Omental fat pad (tissue), 4 donors: ENCODE data around the gene RAC3. TPM values are rescaled to one million over a fixed set of nuclear protein-coding genes. Genes with fewer than 3 reads are reported as not detected.

Experiments
- ATAC-seq: fragments of 150-250 bp; one replicate; pipeline ENCODE4 v1.9.1; 2016; ENCODE audit warnings: mild to moderate bottlenecking, moderate library complexity; ENCODE audit not compliant: low FRiP score
- DNase-seq: peaks from one replicate; pipeline ENCODE4 v3.0.0-alpha.2; 2019; ENCODE audit warnings: low spot score
- CTCF ChIP-seq, 3 donors: fragments of 450-650 bp; IDR thresholded peaks; one replicate each; pipeline ENCODE4 v1.5.1; 2016 to 2017; ENCODE audit warnings: antibody characterized with exemption in 3 of 3, mild to moderate bottlenecking in 3 of 3, moderate library complexity in 2 of 3
- total RNA-seq, 4 donors: library from RNA; depleted of rRNA; stranded (reverse); fragments of >200 nt; gene quantifications; one replicate each; pipeline ENCODE4 v1.1.0, GENCODE V29; 2016

The RAC3 gene
- total RNA-seq, 4 donors from 2014 or later: 7.9 to 25.1 (median 12.0) TPM

- no peak for DNase-seq
- no peak for ATAC-seq
- no peak for TF ChIP-seq CTCF (IDR thresholded peaks at IDR 0.05)
Measured at GRCh38 chr17:81995463-81996231, 35.8 kb upstream of the RAC3 start.

GRCh38 chr17:81996232-81996756 lies 35.2 kb upstream of the RAC3 start:
- DNase-seq (no peak), ATAC-seq (no peak)
- no peak for TF ChIP-seq CTCF (IDR thresholded peaks at IDR 0.05)

- DNase-seq: no peak
- TF ChIP-seq CTCF (IDR thresholded peaks at IDR 0.05): no peak
- ATAC-seq: no peak
Measured at GRCh38 chr17:81996757-81997441, 34.6 kb upstream of the RAC3 start.

- no peak for DNase-seq
- TF ChIP-seq CTCF (IDR thresholded peaks at IDR 0.05): no peak
- ATAC-seq: no peak
Measured at GRCh38 chr17:81998212-81998611, 33.3 kb upstream of the RAC3 start.

GRCh38 chr17:81998691-81999438 lies 32.6 kb upstream of the RAC3 start:
- TF ChIP-seq CTCF (IDR thresholded peaks at IDR 0.05): no peak

GRCh38 chr17:81999587-81999975 lies 31.9 kb upstream of the RAC3 start:
- DNase-seq (no peak), ATAC-seq (no peak)
- TF ChIP-seq CTCF (IDR thresholded peaks at IDR 0.05): no peak

More at GRCh38 chr17:81998691-81999438, 32.6 kb upstream of the RAC3 start:
- DNase-seq: no peak
- no peak for ATAC-seq
